SK-N-SH treated with all-trans-retinoic acid at 6 μM for 48 hours (cell line): ENCODE results near the gene ARHGAP10.

Experiments
- ARNTL ChIP-seq: fragments of 450-650 bp; formaldehyde crosslinking; IDR thresholded peaks from 2 replicates; pipeline ENCODE4 v1.5.0; 2020; ENCODE audit warnings: low read depth, mild to moderate bottlenecking, moderate library complexity, borderline replicate concordance
- CSRNP3 ChIP-seq: fragments of 250-450 bp; sonication (Bioruptor Pico); IDR thresholded peaks from 2 replicates; pipeline ENCODE4 v1.5.1; 2021; ENCODE audit warnings: mild to moderate bottlenecking, moderate library complexity
- GLIS3 ChIP-seq: fragments of 250-450 bp; sonication (Bioruptor Pico); IDR thresholded peaks from 2 replicates; pipeline ENCODE4 v1.5.0; 2020; ENCODE audit warnings: mild to moderate bottlenecking, moderate library complexity
- PATZ1 ChIP-seq: fragments of 250-450 bp; sonication (Bioruptor Pico); IDR thresholded peaks from 2 replicates; pipeline ENCODE4 v1.8.0; 2020; ENCODE audit warnings: mild to moderate bottlenecking, moderate library complexity, borderline replicate concordance
- RARB ChIP-seq: fragments of 250-450 bp; sonication (Bioruptor Pico); IDR thresholded peaks from 2 replicates; pipeline ENCODE4 v1.8.0; 2021; ENCODE audit warnings: mild to moderate bottlenecking, moderate library complexity
- TCF4 ChIP-seq: fragments of 250-450 bp; sonication (Bioruptor Pico); IDR thresholded peaks from 2 replicates; pipeline ENCODE4 v1.8.0; 2021; ENCODE audit warnings: mild to moderate bottlenecking, moderate library complexity, borderline replicate concordance
- TSHZ2 ChIP-seq: fragments of 250-450 bp; sonication (Bioruptor Pico); IDR thresholded peaks from 2 replicates; pipeline ENCODE4 v1.5.0; 2020; ENCODE audit warnings: mild to moderate bottlenecking, moderate library complexity
- ZC3H10 ChIP-seq: fragments of 250-450 bp; sonication (Bioruptor Pico); IDR thresholded peaks from 2 replicates; pipeline ENCODE4 v1.5.1; 2021; ENCODE audit warnings: mild to moderate bottlenecking, moderate library complexity
- ZFP3 ChIP-seq: fragments of 250-450 bp; sonication (Bioruptor Pico); IDR thresholded peaks from 2 replicates; pipeline ENCODE4 v1.5.0; 2020; ENCODE audit warnings: mild to moderate bottlenecking, moderate library complexity
- ZFP30 ChIP-seq: fragments of 450-650 bp; formaldehyde crosslinking; IDR thresholded peaks from 2 replicates; pipeline ENCODE4 v1.5.0; 2022; ENCODE audit warnings: mild to moderate bottlenecking, moderate library complexity
- ZNF70 ChIP-seq: fragments of 450-650 bp; formaldehyde crosslinking; IDR thresholded peaks from 2 replicates; pipeline ENCODE4 v1.5.0; 2020; ENCODE audit warnings: mild to moderate bottlenecking, moderate library complexity
- ZNF8 ChIP-seq: fragments of 450-650 bp; formaldehyde crosslinking; IDR thresholded peaks from 2 replicates; pipeline ENCODE4 v1.5.0; 2020; ENCODE audit warnings: mild to moderate bottlenecking, moderate library complexity

GRCh38 chr4:147761218-147761883, 29.5 kb downstream of the ARHGAP10 start:
- TF ChIP-seq ZC3H10 (no peak), ZNF8 (no peak), PATZ1 (CRISPR knock-in tag) (no peak), RARB (CRISPR knock-in tag) (no peak), ARNTL (CRISPR knock-in tag) (no peak), CSRNP3 (CRISPR knock-in tag) (no peak), TCF4 (CRISPR knock-in tag) (no peak), ZFP3 (CRISPR knock-in tag) (no peak), ZNF70 (CRISPR knock-in tag) (no peak), TSHZ2 (CRISPR knock-in tag) (no peak), GLIS3 (CRISPR knock-in tag) (no peak), ZFP30 (CRISPR knock-in tag) (no peak)
